Motor neuron (in vitro differentiated cells): ENCODE data around the gene SCNN1B. TPM values are rescaled to one million over a fixed set of nuclear protein-coding genes. Genes with fewer than 3 reads are reported as not detected.

Source experiments
- ATAC-seq, 8 experiments: fragments of 200-7000 bp; cut with Tn5 transposase; replicated peaks in 6 of 8; 2 replicates each; pipeline ENCODE4 v1.8.0; 2021; ENCODE audit warnings: mild to moderate bottlenecking in 8 of 8, moderate library complexity in 8 of 8
- H3K27ac ChIP-seq, 2 donors: fragments of 250-450 bp; sonication (Bioruptor Pico); 2 replicates each; pipeline ENCODE4 v1.9.0; 2021; ENCODE audit warnings: antibody characterized with exemption in 2 of 2, mild to moderate bottlenecking in 2 of 2, moderate library complexity in 1 of 2
- H3K4me1 ChIP-seq, 2 donors: fragments of 250-450 bp; sonication (Bioruptor Pico); replicated peaks in 1 of 2; 2 replicates each; pipeline ENCODE4 v1.6.1; 2021; ENCODE audit warnings: antibody characterized with exemption in 2 of 2, mild to moderate bottlenecking in 2 of 2, moderate library complexity in 1 of 2
- H3K4me3 ChIP-seq, 5 donors: fragments of 250-450 bp; sonication (Bioruptor Pico); 2 replicates each; pipeline ENCODE4 v1.9.0; 2021; ENCODE audit warnings: antibody characterized with exemption in 5 of 5, mild to moderate bottlenecking in 5 of 5, moderate library complexity in 4 of 5
- WGBS, 10 experiments: fragments of 450-650 bp; shearing (Covaris generic); methylation state at CpG; one replicate each; pipeline ENCODE4 v1.0.0; 2022; 5-methylcytosine and 5-hydroxymethylcytosine counted together
- in situ Hi-C, 9 experiments: fragments of 400-800 bp; cut with MboI; loops; one replicate each; pipeline ENCODE4 v1.15.0; 2021; ENCODE audit warnings: low sequenced_read_pairs in 9 of 9, low pct_unique_long_range_greater_than_20kb in 2 of 9; ENCODE audit not compliant: unreplicated experiment in 9 of 9
- total RNA-seq, 8 experiments: library from RNA; unstranded; fragments of 300-600 nt; gene quantifications; 2 replicates each; pipeline versions ENCODE4 v1.2.3 to v1.2.4, GENCODE V29; 2022

SCNN1B gene
- total RNA-seq, 8 experiments from 2014 or later, result 0.25 to 0.85 (median 0.59) TPM; not detected in 4

DNA sequence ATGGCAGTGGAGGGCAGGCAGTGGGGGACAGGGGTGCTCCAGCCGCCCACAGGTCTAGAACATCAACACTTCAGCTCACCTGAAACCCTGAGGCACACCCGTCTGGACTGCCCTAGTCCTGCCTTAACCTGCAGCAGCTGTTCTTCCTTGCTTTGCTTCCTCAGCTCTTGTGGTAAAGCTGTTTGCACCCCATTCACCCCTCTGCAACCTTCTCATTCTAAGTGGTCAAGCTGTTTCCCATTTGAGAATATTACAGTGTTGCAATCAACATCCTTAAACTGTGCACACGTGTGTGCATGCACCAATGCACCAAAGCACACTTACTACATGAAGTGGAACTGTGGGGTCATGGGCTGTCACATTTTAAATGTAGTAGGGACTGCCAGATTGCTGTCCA is 32.4 kb downstream of the SCNN1B start:
- in situ Hi-C loops, result no loop called here
- ATAC-seq, result no peak
- Histone ChIP-seq H3K4me3 (no peak overlapping the region), H3K27ac (no peak overlapping the region), H3K4me1 (no peaks in the 10 kb centered on the region)
- 14 to 100% (median 60%) methylated on average over 1 to 3 of the region's 3 CpGs; no CpG with 5 or more reads in 4 of the 10 experiments for WGBS, 10 experiments

DNA sequence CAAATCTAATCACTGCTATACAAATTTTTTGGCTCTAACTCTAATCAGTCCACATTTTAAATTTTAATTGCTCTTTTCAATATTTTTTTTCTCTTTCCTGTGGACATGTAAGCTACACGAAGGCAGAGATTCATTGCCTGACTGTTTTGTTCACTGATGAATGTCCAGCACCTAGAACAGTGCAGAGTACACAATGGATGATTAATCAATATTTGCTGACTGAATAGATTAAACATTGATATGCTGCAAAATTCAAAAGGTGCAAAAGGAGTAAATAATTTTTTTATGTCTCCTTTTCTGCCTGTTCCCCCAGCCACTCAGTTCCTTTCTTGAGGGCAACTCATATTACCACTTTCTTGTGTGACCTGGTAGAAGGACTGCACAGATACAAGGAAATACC is 32.8 kb downstream of the SCNN1B start:
- ATAC-seq, result no peak
- in situ Hi-C loops, result no loop called here
- Histone ChIP-seq H3K4me1 (no peaks in the 10 kb centered on the region), H3K27ac (no peak overlapping the region), H3K4me3 (no peak overlapping the region)
- 0 to 100% (median 25%) methylated on average over 1 of the region's 1 CpG; no CpG with 5 or more reads in 3 of the 10 experiments for WGBS, 10 experiments

DNA sequence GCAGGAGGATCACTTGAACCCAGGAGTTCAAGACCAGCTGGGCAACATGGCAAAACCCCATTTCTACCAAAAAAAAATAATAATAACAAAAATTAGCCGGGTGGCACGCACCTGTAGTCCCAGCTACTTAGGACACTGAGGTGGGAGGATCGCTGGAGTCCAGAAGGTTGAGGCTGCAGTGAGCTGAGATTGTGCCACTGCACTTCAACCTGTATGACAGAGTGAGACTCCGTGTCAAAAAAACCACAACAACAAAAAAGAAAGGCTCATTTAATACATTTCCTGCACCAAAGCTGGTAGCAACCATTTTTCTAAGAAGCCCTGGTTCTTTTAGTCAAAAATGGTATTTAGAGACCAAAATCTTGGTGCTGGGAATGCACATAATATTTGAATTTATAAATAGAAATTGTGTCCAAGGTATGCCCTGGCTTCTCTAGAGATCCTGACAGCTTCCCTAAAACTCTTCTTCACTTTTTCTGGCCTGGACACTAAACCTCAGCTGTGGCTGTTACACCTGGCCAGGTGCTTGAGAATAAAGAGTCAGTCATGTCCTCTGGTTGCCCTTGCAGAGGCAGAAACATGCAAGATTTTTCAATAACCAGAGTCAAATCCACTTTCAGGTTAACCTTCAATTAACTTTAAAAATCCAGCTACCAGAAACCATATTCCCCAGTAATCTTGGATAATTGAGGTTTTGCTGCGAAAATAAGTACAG is 35.9 kb downstream of the SCNN1B start:
- Histone ChIP-seq H3K27ac (no peak overlapping the region), H3K4me3 (no peak overlapping the region), H3K4me1 (no peaks in the 10 kb centered on the region)
- WGBS, 10 experiments, result 25 to 100% (median 86%) methylated on average over 1 to 5 of the region's 5 CpGs; no CpG with 5 or more reads in 3 of the 10 experiments
- in situ Hi-C loops, result no loop called here
- no peak for ATAC-seq

DNA sequence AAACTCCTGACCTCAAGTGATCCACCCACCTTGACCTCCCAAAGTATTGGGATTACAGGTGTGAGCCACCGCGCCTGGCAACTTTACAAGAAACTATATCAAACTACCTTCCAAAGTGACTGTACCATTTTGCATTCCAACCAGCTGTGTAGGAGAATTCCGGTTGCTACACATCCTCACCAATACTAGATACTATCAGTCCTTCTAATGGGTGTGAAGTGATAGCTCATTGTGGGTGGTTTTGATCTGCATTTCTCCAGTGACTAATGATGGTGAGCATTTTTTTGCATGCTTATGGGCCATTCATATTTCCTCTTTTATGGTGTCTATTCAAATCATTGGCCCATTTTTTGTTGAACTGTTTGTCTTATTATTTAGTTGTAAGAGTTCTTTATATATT is 37.7 kb downstream of the SCNN1B start:
- 0 to 100% (median 20%) methylated on average over 1 of the region's 3 CpGs; no CpG with 5 or more reads in 3 of the 10 experiments for WGBS, 10 experiments
- in situ Hi-C loops, result no loop called here
- ATAC-seq, result peak in 2 of 8 experiments; percentile 71 to 74
- no peaks in the 10 kb centered on the region for H3K4me1 ChIP-seq
- no peak overlapping the region for H3K4me3 ChIP-seq
- H3K27ac ChIP-seq, result no peak overlapping the region

DNA sequence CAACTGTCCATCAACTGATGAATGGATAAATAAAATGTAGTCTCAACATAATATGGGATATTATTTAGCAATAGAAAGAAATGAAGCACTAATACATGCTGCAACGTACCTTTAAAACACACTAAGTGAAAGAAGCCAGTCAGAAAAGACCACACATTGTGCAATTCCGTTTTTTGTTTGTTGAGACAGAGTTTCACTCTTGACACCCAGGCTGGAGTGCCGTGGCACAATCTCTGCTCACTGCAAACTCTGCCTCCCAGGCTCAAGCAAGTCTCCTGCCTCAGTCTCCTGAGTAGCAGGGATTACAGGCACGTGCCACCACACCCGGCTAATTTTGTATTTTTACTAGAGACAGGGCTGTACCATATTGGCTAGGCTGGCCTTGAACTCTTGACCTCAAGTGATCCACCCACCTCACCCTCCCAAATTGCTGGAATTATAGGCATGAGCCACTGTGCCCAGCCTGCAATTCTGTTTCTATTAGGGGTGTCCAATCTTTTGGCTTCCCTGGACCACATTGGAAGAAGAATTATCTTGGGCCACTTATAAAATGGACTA is 40.1 kb downstream of the SCNN1B start:
- no peak overlapping the region for H3K4me3 ChIP-seq
- WGBS, 10 experiments, result 0 to 94% (median 38%) methylated on average over 2 to 5 of the region's 5 CpGs; no CpG with 5 or more reads in 2 of the 10 experiments
- in situ Hi-C loops, result no loop called here
- no peak overlapping the region for H3K27ac ChIP-seq
- no peaks in the 10 kb centered on the region for H3K4me1 ChIP-seq
- ATAC-seq, result no peak

DNA sequence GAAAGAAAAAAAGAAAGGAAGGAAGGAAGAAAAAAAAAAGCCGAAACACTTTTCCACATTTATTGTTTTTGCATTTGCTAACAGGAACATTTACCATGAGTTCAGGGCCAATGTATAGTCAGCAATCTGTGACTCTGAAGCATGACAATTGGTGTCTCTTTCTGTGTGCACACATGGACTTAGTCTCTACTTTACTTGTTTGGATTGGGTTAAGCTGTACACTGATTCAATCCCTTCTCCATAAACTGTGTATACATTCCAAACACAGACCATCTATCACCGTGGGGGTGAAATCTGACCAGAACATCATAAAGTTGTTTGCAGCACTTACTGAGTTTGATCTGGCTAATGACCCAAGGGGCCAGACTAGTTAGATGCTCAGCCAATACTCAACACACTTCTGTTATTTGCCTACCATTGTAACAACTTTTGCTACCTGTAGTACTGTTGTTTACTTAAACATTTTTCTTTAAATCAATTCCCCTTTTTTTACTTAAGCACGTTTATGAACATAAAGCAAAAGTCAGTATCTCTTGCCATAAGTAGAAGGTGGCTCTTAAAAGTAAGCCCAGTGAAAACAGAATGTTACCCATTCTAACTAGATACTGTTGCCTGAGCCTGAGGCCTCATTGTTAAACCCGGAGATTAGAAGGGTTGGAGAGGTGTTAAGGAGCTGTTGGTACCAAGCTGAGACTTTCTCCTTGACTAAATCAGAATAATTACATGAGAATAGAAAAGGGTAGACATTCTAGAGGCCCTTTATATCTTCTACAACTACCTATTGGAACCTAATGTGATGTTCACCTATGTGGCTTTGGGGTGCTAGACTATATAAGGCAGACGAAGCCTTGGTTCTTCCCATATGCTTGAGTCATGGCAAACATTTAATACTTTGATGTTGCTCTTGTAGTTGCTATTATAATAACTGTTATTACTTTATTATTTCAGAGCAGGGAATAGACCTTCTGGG is 41.8 kb downstream of the SCNN1B start:
- H3K4me1 ChIP-seq, result no peaks in the 10 kb centered on the region
- no peak overlapping the region for H3K27ac ChIP-seq
- 23 to 93% (median 58%) methylated on average over 1 to 5 of the region's 5 CpGs for WGBS, 10 experiments
- in situ Hi-C loops, result no loop called here
- no peak for ATAC-seq
- no peak overlapping the region for H3K4me3 ChIP-seq

DNA sequence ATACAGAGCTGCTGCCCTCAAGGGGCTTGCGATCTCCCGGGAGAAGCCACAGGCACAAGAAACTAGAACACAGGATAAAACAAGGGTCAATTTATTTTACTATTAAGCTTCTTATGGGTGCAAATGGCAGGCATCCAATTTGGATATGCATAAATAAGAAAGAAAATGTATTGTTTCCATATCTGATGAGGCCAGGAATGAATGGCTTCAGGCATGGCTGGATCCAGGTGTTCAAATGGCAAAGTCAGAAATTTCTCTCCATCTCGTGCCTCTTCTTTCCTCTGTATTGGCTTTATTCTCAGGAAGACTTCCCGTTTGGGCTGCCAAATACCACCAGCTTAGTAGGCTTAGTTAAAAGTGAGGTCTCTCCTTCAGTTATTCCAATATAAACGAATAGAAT is 43.1 kb downstream of the SCNN1B start:
- in situ Hi-C loops, result no loop called here
- Histone ChIP-seq H3K4me1 (no peaks in the 10 kb centered on the region), H3K4me3 (no peak overlapping the region), H3K27ac (no peak overlapping the region)
- no peak for ATAC-seq
- WGBS, 10 experiments, result 0 to 89% (median 50%) methylated on average over 1 to 4 of the region's 5 CpGs; no CpG with 5 or more reads in 1 of the 10 experiments

DNA sequence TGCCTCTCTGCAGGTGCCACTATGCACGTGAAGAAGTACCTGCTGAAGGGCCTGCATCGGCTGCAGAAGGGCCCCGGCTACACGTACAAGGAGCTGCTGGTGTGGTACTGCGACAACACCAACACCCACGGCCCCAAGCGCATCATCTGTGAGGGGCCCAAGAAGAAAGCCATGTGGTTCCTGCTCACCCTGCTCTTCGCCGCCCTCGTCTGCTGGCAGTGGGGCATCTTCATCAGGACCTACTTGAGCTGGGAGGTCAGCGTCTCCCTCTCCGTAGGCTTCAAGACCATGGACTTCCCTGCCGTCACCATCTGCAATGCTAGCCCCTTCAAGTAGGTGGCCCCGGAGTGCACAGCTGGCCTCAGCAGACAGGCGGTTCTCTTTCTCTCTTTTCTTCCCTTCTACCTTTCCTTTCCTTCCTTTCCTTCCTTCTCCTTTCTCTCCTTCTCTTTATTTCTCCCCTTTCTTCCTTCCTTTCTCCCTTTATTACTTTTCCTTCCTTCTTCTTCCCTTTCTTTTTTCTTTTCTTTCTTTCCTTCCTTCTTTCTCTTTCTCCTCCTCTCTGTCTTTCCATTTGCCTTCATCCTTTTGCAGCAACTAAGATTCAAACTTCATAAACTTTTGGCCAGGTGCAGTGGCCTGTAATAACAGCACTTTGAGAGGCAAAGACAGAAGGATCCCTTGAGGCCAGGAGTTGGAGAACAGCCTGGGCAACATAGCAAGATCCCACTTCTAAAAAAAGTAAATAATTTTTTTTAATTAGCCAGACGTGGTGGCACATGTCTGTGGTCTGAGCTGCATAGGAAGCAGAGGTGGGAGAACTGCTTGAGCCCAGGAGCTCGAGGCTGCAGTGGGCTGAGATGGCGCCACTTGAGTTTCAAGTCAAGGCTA is 46.7 kb downstream of the SCNN1B start:
- 22 to 63% (median 39%) methylated on average over 1 to 10 of the region's 18 CpGs for WGBS, 10 experiments
- in situ Hi-C loops, result no loop called here

DNA sequence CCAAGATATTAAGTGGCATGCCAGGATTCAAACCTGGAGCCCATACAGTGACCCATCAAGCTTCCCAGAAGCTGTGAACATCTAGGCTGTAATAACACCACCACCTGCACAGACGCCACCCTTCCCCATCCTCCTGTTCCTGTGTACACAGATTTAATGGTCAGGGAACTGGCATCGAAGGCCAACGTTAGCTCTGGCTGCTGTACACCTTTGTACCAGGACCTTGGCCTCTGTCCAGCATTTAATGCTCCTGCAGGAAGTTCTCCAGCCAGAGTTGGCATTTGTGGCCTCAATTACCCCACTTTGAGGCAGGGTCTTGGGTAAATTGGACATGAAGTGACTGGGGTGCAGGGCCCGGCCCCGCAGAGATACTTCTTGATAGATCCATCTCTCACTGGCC is 49.3 kb downstream of the SCNN1B start:
- no peak overlapping the region for H3K4me3 ChIP-seq
- in situ Hi-C loops, result no loop called here
- H3K27ac ChIP-seq, result no peak overlapping the region
- H3K4me1 ChIP-seq, result no peaks in the 10 kb centered on the region
- no peak for ATAC-seq
- 28 to 80% (median 57%) methylated on average over 1 to 5 of the region's 5 CpGs; no CpG with 5 or more reads in 6 of the 10 experiments for WGBS, 10 experiments

More for the DNA sequence above, 46.7 kb downstream of the SCNN1B start:
- Histone ChIP-seq H3K4me1 (no peaks in the 10 kb centered on the region), H3K4me3 (no peak overlapping the region), H3K27ac (no peak overlapping the region)
- ATAC-seq, result peak in 1 of 8 experiments; percentile 57

DNA sequence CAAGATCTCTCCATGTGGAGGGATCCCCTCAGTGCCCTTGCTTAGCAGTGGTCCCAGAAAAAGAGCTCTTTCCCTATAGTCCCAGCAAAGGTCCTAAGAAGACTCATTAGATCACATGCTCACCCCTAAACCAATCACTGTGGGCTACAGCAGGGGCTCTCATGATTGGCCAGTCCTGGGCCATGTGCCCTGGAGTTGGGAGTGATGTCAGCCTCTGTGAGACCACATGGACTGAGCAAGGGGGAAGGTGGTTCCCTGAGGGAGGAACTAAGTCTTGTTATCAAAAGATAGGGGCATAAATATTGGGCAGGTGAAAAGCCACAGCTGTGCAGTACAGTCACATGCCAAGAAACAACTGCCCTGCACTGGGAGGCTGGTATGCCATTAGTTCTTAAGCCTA is 51.3 kb downstream of the SCNN1B start:
- in situ Hi-C loops, result no loop called here
- Histone ChIP-seq H3K4me1 (no peaks in the 10 kb centered on the region), H3K27ac (no peak overlapping the region), H3K4me3 (no peak overlapping the region)
- no peak for ATAC-seq

DNA sequence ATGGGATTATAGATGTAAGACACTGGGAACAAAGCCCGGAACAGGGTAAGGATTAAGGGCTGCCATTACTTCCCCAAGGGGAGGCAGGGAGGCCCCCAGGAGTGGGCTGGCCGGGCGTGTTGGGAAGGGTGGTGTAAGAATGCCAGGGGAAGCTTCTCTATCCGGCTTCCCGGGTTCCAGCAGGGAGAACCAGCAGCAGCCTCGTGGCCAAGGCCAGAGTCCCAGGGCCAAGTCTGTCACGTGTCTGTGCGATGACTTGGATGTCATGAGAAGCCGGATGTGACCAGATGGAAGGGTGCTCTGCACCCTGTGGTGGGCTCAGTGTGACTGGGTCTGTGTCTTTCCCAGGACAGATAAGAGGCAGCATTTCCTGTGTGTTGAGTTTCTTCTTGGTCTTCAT is 52.1 kb downstream of the SCNN1B start:
- Histone ChIP-seq H3K27ac (no peak overlapping the region), H3K4me1 (no peaks in the 10 kb centered on the region), H3K4me3 (no peak overlapping the region)
- WGBS, 10 experiments, result 60 to 87% (median 75%) methylated on average over 2 to 6 of the region's 9 CpGs; no CpG with 5 or more reads in 6 of the 10 experiments
- in situ Hi-C loops, result no loop called here
- ATAC-seq, result no peak

DNA sequence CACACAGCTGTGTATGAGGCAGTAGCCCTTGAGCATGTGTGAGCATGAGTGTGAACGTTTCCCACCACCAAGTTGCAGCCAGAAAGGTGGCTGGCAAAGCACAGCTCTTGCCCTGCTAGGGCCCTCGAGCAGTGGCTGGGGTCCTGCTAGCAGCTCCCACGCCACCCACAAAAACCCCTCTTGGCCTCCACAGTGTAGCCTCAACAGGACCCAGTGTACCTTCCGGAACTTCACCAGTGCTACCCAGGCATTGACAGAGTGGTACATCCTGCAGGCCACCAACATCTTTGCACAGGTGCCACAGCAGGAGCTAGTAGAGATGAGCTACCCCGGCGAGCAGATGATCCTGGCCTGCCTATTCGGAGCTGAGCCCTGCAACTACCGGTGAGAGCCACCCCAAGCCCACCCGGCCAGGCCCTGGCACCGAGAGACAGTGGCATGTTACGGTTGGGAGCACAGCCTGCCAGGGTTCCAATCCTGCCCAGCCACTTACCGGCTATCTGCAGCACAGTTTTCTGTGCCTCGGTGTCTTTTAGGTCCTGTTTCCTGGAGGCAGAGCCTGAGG is 53.1 kb downstream of the SCNN1B start:
- 20 to 91% (median 71%) methylated on average over 1 to 10 of the region's 13 CpGs; no CpG with 5 or more reads in 2 of the 10 experiments for WGBS, 10 experiments
- ATAC-seq, result no peak
- in situ Hi-C loops, result no loop called here

More for the DNA sequence above, 53.1 kb downstream of the SCNN1B start:
- Histone ChIP-seq H3K4me3 (no peak overlapping the region), H3K4me1 (no peaks in the 10 kb centered on the region), H3K27ac (no peak overlapping the region)
